Astrocyte (in vitro differentiated cells and primary cell): ENCODE data around the gene NAV2. TPM values are rescaled to one million over a fixed set of nuclear protein-coding genes. Genes with fewer than 3 reads are reported as not detected.

Experiments used
- DNase-seq: peaks from one replicate; pipeline ENCODE4 v3.0.0-alpha.2; 2010; ENCODE audit warnings: low read depth
- FAIRE-seq: peaks from 2 replicates; lab custom pipeline; 2011; peaks lifted over from hg19 to GRCh38; lab: Jason Lieb, UNC
- H2AFZ ChIP-seq: 2 replicates; pipeline ENCODE4 v1.6.0; 2012; ENCODE audit warnings: low read depth, low read length, inconsistent platforms
- H3K27ac ChIP-seq: 2 replicates; pipeline ENCODE4 v1.5.1; 2011; ENCODE audit warnings: low read depth, low read length, inconsistent platforms
- H3K27me3 ChIP-seq: 2 replicates; pipeline ENCODE4 v1.6.0; 2011; ENCODE audit warnings: low read length, inconsistent platforms; ENCODE audit not compliant: insufficient read depth
- H3K36me3 ChIP-seq: 2 replicates; pipeline ENCODE4 v1.5.1; 2011; ENCODE audit warnings: low read length, inconsistent platforms; ENCODE audit not compliant: insufficient read depth
- H3K4me1 ChIP-seq: 2 replicates; pipeline ENCODE4 v1.5.1; 2011; ENCODE audit warnings: low read length, inconsistent platforms; ENCODE audit not compliant: insufficient read depth
- H3K4me2 ChIP-seq: 2 replicates; pipeline ENCODE4 v1.6.0; 2012; ENCODE audit warnings: low read length, inconsistent platforms
- H3K4me3 ChIP-seq: 2 replicates; pipeline ENCODE4 v1.5.1; 2011; ENCODE audit warnings: low read depth, mild to moderate bottlenecking, low read length, inconsistent platforms; ENCODE audit not compliant: insufficient read depth
- H3K79me2 ChIP-seq: 2 replicates; pipeline ENCODE4 v1.6.0; 2012; ENCODE audit warnings: mild to moderate bottlenecking, low read length, inconsistent platforms; ENCODE audit not compliant: insufficient read depth
- H3K9ac ChIP-seq: 2 replicates; pipeline ENCODE4 v1.6.0; 2012; ENCODE audit warnings: mild to moderate bottlenecking, low read length, inconsistent platforms
- H3K9me3 ChIP-seq: 2 replicates; pipeline ENCODE4 v1.5.1; 2012; ENCODE audit warnings: low read depth, mild to moderate bottlenecking, low read length, inconsistent platforms; ENCODE audit not compliant: insufficient read depth
- H4K20me1 ChIP-seq: 2 replicates; pipeline ENCODE4 v1.6.0; 2012; ENCODE audit warnings: low read length, inconsistent platforms; ENCODE audit not compliant: insufficient read depth
- H3K27ac Mint-ChIP-seq: one replicate; pipeline ENCODE4 v1.8.0; 2021; ENCODE audit warnings: mild to moderate bottlenecking, mixed read lengths; ENCODE audit not compliant: unreplicated experiment
- H3K27me3 Mint-ChIP-seq: one replicate; pipeline ENCODE4 v1.8.0; 2021; ENCODE audit warnings: low read depth, mixed read lengths; ENCODE audit not compliant: unreplicated experiment
- H3K36me3 Mint-ChIP-seq: one replicate; pipeline ENCODE4 v1.8.0; 2021; ENCODE audit warnings: low read depth, mixed read lengths; ENCODE audit not compliant: unreplicated experiment
- H3K4me1 Mint-ChIP-seq: one replicate; pipeline ENCODE4 v1.8.0; 2021; ENCODE audit warnings: low read depth, mixed read lengths; ENCODE audit not compliant: unreplicated experiment
- H3K4me3 Mint-ChIP-seq: one replicate; pipeline ENCODE4 v1.8.0; 2021; ENCODE audit warnings: mild to moderate bottlenecking, moderate library complexity, mixed read lengths; ENCODE audit not compliant: unreplicated experiment
- H3K9me3 Mint-ChIP-seq: one replicate; pipeline ENCODE4 v1.8.0; 2021; ENCODE audit warnings: mild to moderate bottlenecking, mixed read lengths; ENCODE audit not compliant: unreplicated experiment
- CTCF ChIP-seq: IDR thresholded peaks from 2 replicates; pipeline ENCODE4 v1.5.1; 2011; ENCODE audit warnings: low read depth, mild to moderate bottlenecking, inconsistent platforms, low read length, moderate library complexity; ENCODE audit not compliant: insufficient read depth
- EZH2 ChIP-seq: IDR thresholded peaks from 2 replicates; pipeline ENCODE4 v1.6.1; 2012; ENCODE audit warnings: mild to moderate bottlenecking, low read length, inconsistent platforms; ENCODE audit not compliant: insufficient read depth
- total RNA-seq: library from RNA; stranded (reverse); gene quantifications from 2 replicates; pipeline ENCODE4 v1.2.1, GENCODE V29; 2021

The NAV2 gene
- total RNA-seq, 1 donor from 2014 or later: 20.6 TPM

GRCh38 chr11:19724765-19725164 lies 12.1 kb downstream of the NAV2 start:
- H3K27ac ChIP-seq: no peak overlapping the region
- Mint-ChIP-seq H3K27ac (no peak overlapping the region), H3K36me3 (peaks cover 2% of the 10 kb centered on the region), H3K9me3 (no peaks in the 10 kb centered on the region), H3K4me3 (no peak overlapping the region), H3K4me1 (peaks cover 19% of the 10 kb centered on the region), H3K27me3 (peaks cover 8% of the 10 kb centered on the region)
- no peaks in the 10 kb centered on the region for H3K9me3 ChIP-seq
- H4K20me1 ChIP-seq: peaks cover 25% of the 10 kb centered on the region
- no peak overlapping the region for H3K9ac ChIP-seq
- H3K4me2 ChIP-seq: no peak overlapping the region
- no peak overlapping the region for H3K4me3 ChIP-seq
- FAIRE-seq: no peak
- peaks cover 11% of the 10 kb centered on the region for H3K79me2 ChIP-seq
- DNase-seq: no peak
- no peak overlapping the region for H2AFZ ChIP-seq
- peaks cover 16% of the 10 kb centered on the region for H3K4me1 ChIP-seq
- no peaks in the 10 kb centered on the region for H3K36me3 ChIP-seq
- no peaks in the 10 kb centered on the region for H3K27me3 ChIP-seq
- TF ChIP-seq CTCF: no peak
- TF ChIP-seq EZH2: no peak

- Mint-ChIP-seq H3K4me3 (no peak overlapping the region), H3K36me3 (peaks cover 2% of the 10 kb centered on the region), H3K27me3 (peaks cover 8% of the 10 kb centered on the region), H3K27ac (no peak overlapping the region), H3K4me1 (peaks cover 19% of the 10 kb centered on the region), H3K9me3 (no peaks in the 10 kb centered on the region)
- Histone ChIP-seq H3K4me3 (no peak overlapping the region), H3K4me2 (no peak overlapping the region), H3K36me3 (no peaks in the 10 kb centered on the region), H3K27me3 (no peaks in the 10 kb centered on the region), H3K79me2 (peaks cover 11% of the 10 kb centered on the region), H3K9me3 (no peaks in the 10 kb centered on the region), H3K4me1 (peaks cover 16% of the 10 kb centered on the region), H3K9ac (no peak overlapping the region), H4K20me1 (peaks cover 25% of the 10 kb centered on the region), H3K27ac (no peak overlapping the region), H2AFZ (no peak overlapping the region)
- FAIRE-seq (no peak), DNase-seq (peak; percentile 26)
- no peak for TF ChIP-seq EZH2
- TF ChIP-seq CTCF: no peak
Measured at GRCh38 chr11:19725379-19726079, 12.9 kb downstream of the NAV2 start.

- FAIRE-seq: no peak
- Histone ChIP-seq H3K9ac (no peak overlapping the region), H3K27me3 (no peaks in the 10 kb centered on the region), H3K4me3 (no peak overlapping the region), H3K27ac (no peak overlapping the region), H3K4me1 (peaks cover 16% of the 10 kb centered on the region), H2AFZ (no peak overlapping the region), H4K20me1 (peaks cover 30% of the 10 kb centered on the region), H3K79me2 (peaks cover 15% of the 10 kb centered on the region), H3K9me3 (no peaks in the 10 kb centered on the region), H3K36me3 (no peaks in the 10 kb centered on the region), H3K4me2 (no peak overlapping the region)
- no peak overlapping the region for H3K4me3 Mint-ChIP-seq
- DNase-seq: peak; percentile 47
- H3K27ac Mint-ChIP-seq: no peak overlapping the region
- TF ChIP-seq EZH2 (no peak), CTCF (no peak)
- H3K36me3 Mint-ChIP-seq: peaks cover 2% of the 10 kb centered on the region
- H3K4me1 Mint-ChIP-seq: peaks cover 19% of the 10 kb centered on the region
- H3K9me3 Mint-ChIP-seq: no peaks in the 10 kb centered on the region
- peaks cover 8% of the 10 kb centered on the region for H3K27me3 Mint-ChIP-seq
Measured at GRCh38 chr11:19727246-19727645, 14.6 kb downstream of the NAV2 start.
